ES-I3 (cell line): ENCODE measurements around the gene ROPN1L.

Experiments
- H3K36me3 ChIP-seq: 2 replicates; pipeline ENCODE4 v1.6.1; 2013; ENCODE audit warnings: mild to moderate bottlenecking, low read length, control low read depth, moderate library complexity; ENCODE audit not compliant: insufficient read depth
- H3K4me1 ChIP-seq: 2 replicates; pipeline ENCODE4 v1.6.1; 2013; ENCODE audit warnings: mild to moderate bottlenecking, control low read depth, low read length; ENCODE audit not compliant: insufficient read depth
- H3K9ac ChIP-seq: 2 replicates; pipeline ENCODE4 v1.6.1; 2013; ENCODE audit warnings: low read depth, mild to moderate bottlenecking, low read length, moderate library complexity
- H3K9me3 ChIP-seq: 2 replicates; pipeline ENCODE4 v1.6.1; 2013; ENCODE audit warnings: mild to moderate bottlenecking, low read length, moderate library complexity; ENCODE audit not compliant: control insufficient read depth, insufficient read depth

Gene ROPN1L

GRCh38 chr5:10457682-10458574, 16.2 kb downstream of the ROPN1L start:
- Histone ChIP-seq H3K9ac (no peak overlapping the region), H3K4me1 (peaks cover 38% of the 10 kb centered on the region), H3K9me3 (no peaks in the 10 kb centered on the region), H3K36me3 (no peaks in the 10 kb centered on the region)

DNA sequence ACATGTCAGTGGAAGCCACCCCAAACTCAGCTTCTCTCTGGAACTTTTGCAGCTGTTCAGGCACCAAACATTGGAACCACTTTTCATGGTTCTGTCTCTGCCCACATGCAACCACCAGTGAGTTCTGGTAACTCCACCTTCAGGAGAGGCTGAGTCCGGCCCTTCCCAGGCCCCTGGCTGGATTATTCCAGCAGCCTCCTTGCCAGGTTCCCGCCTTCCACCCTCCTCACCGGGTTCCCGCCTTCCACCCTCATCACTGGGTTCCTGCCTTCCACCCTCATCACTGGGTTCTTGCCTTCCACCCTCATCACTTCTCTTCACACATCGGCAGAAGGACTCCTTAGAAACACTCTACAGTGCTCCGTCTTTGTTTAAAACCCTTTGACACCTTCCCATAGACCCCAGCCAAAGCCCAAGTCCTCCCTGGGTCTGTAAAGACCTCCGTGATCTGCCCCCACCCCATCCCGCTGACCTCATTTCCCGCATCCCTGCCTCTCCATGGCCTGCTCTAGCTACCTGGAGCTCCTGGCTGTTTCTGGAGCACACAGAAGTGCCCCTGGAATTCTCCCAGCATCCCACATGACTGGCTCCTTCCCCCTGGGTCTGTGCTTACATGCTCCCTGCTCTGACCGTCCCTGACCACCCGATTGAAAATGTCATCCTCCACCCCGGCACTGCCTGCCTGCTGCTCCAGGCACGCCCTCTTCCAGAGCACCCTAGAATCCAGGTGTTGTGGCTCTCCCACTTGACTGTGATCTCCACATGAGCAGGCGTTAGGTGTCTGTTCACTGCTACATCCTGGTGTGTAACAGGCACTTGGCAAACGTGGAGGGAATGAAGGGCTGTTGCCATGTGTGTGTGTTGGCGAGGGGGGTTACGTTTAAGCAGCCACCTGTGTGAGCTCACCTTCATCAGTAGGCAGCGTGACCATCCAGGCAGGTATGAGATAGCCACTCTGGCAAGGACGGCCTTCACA, 17.7 kb downstream of the ROPN1L start:
- Histone ChIP-seq H3K9ac (no peak overlapping the region), H3K4me1 (peaks cover 29% of the 10 kb centered on the region), H3K36me3 (no peaks in the 10 kb centered on the region), H3K9me3 (no peaks in the 10 kb centered on the region)

DNA sequence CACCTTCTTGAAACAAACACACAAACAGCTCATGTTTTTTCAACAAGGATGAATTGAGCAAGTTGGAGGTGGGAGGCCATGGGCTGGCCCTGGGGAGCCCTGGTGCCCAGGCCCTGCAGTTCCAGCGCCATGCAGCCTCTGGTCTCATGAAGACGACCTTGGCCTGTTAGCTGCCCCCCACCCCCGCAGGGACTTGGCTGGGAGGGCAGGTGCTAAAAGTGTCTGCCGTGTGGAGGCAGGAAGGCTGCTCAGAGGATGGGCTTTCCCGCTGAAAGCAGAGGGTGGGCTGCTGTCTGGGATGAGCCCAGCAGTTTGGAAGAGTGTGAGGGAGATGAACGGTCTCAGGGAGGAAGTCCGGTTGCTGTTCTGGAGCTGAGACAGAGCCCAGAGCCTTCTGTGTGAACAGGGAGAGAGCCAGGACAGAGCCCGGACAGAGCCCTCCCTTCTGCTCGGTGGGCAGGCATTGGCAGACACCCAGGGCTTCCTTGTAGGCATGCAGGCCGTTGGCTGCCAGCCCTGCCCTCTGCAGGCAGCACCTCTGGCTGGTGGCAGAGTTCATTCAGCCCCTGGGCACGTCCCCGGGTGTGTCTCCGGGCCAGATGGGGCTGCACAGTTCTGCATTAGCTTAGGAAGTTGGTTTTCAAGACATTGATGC, 18.7 kb downstream of the ROPN1L start:
- Histone ChIP-seq H3K4me1 (peaks cover 19% of the 10 kb centered on the region), H3K9ac (no peak overlapping the region), H3K9me3 (no peaks in the 10 kb centered on the region), H3K36me3 (no peaks in the 10 kb centered on the region)

DNA sequence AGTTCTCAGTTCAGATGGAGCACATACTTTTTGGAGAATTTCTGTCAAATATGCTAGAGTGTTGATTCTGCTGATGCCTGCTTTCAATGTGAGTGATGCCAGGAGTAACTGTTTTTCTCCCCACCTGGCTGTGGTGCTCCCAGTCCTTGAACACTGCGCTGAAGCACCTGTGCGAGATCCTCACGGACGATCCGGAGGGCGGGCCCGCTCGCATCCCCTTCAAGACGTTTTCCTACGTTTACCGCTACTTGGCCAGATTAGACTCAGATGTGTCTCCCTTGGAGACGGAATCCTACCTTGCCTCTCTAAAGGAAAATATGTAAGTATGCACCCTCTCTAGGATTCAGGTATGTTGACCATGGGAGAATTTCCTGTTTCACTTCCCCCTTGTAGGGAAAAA, 19.4 kb downstream of the ROPN1L start:
- H3K36me3 ChIP-seq: no peaks in the 10 kb centered on the region
- H3K4me1 ChIP-seq: peaks cover 15% of the 10 kb centered on the region
- no peak overlapping the region for H3K9ac ChIP-seq
- H3K9me3 ChIP-seq: no peaks in the 10 kb centered on the region

GRCh38 chr5:10461904-10462555, 20.4 kb downstream of the ROPN1L start:
- H3K4me1 ChIP-seq: peaks cover 20% of the 10 kb centered on the region

DNA sequence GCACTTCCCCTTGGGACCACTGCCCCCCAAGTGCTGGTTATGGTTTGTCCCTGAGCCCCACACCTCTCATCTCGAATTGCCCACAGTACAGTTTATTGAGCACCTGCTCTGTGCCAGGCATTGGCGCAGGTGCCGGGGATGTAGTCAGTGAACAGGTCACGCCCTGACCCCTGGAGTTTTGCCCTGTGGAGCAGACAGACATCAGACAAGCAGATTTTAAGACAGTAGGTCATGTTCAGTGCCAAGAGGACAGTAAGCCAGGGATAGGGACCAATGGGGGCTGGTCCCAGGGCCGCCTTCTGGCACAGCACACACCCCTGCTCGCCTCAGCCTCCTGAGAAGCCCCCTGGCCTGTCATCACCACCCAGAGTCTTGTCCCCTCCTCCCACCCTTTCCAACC, 21.9 kb downstream of the ROPN1L start:
- Histone ChIP-seq H3K9ac (no peak overlapping the region), H3K9me3 (no peaks in the 10 kb centered on the region), H3K4me1 (peaks cover 29% of the 10 kb centered on the region), H3K36me3 (no peaks in the 10 kb centered on the region)

More at GRCh38 chr5:10461904-10462555, 20.4 kb downstream of the ROPN1L start:
- H3K36me3 ChIP-seq: no peaks in the 10 kb centered on the region
- no peaks in the 10 kb centered on the region for H3K9me3 ChIP-seq
- no peak overlapping the region for H3K9ac ChIP-seq

- Histone ChIP-seq H3K36me3 (no peaks in the 10 kb centered on the region), H3K4me1 (peaks cover 29% of the 10 kb centered on the region), H3K9me3 (no peaks in the 10 kb centered on the region), H3K9ac (no peak overlapping the region)
These were observed 22.5 kb downstream of the ROPN1L start for GRCh38 chr5:10464173-10464572.

- no peak overlapping the region for H3K9ac ChIP-seq
- no peaks in the 10 kb centered on the region for H3K9me3 ChIP-seq
- peaks cover 29% of the 10 kb centered on the region for H3K4me1 ChIP-seq
- H3K36me3 ChIP-seq: no peaks in the 10 kb centered on the region
These were observed 24.0 kb downstream of the ROPN1L start for GRCh38 chr5:10465726-10466125.

DNA sequence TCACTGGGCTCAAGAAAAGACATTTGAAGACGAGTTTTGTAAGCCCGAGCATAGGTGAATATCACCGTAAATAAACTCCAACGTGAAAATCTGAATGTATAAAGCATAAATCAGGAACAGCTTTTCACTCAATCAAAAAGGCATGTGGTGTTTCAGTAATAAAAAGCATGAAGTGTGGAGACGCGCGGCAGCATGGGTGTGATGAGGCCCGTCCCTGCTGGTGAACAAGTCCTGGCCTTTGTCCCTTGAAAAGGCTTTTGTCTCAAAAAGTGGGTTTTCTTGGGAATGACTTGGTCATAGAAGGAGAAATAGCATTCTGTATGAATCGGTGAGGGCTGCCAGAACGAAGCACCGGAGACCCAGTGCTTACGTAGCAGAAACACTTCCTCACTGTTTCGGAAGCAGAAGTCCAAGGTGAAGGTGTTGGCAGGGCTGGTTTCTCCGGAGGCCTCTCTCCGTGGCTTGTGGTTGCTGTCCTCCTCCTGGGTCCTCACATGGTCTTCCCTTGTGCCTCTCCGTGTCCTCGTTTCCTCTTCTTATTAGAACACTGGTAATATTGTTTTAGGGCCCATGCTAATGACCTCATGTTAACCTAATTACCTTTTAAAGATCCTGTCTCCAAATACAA, 24.9 kb downstream of the ROPN1L start:
- Histone ChIP-seq H3K4me1 (peaks cover 26% of the 10 kb centered on the region), H3K9ac (no peak overlapping the region), H3K9me3 (no peaks in the 10 kb centered on the region), H3K36me3 (no peaks in the 10 kb centered on the region)

GRCh38 chr5:10467281-10468198, 25.9 kb downstream of the ROPN1L start:
- no peaks in the 10 kb centered on the region for H3K36me3 ChIP-seq

GRCh38 chr5:10468256-10468655, 26.6 kb downstream of the ROPN1L start:
- no peaks in the 10 kb centered on the region for H3K36me3 ChIP-seq
- H3K4me1 ChIP-seq: peaks cover 19% of the 10 kb centered on the region; the same call in 1 of the 2 replicates
- no peaks in the 10 kb centered on the region for H3K9me3 ChIP-seq
- H3K9ac ChIP-seq: no peak overlapping the region

More at GRCh38 chr5:10467281-10468198, 25.9 kb downstream of the ROPN1L start:
- no peaks in the 10 kb centered on the region for H3K9me3 ChIP-seq
- H3K4me1 ChIP-seq: peaks cover 19% of the 10 kb centered on the region; the same call in 1 of the 2 replicates
- H3K9ac ChIP-seq: 0 out of 2 replicates have a peak overlapping the region, but pooled peaks have one; percentile 11

- Histone ChIP-seq H3K9me3 (0 out of 2 replicates have a peak, but pooled peaks cover 6% of the 10 kb centered on the region), H3K4me1 (peaks cover 19% of the 10 kb centered on the region; the same call in 1 of the 2 replicates), H3K36me3 (no peaks in the 10 kb centered on the region), H3K9ac (no peak overlapping the region)
These were observed 27.8 kb downstream of the ROPN1L start for GRCh38 chr5:10469253-10470050.
